ENCODE data around the gene CCDC117. TPM values are rescaled to one million over a fixed set of nuclear protein-coding genes. Genes with fewer than 3 reads are reported as not detected.

Gene CCDC117
- total RNA-seq, 1 donor from 2014 or later, result 16.2 TPM

- Histone ChIP-seq H3K9ac (ENCODE audit: low read depth in 1 of 3, low read length in 3 of 3) (no peak overlapping the region), H3K27me3 (ENCODE audit: control insufficient read depth in 3 of 3, insufficient read depth in 3 of 3, low read length in 3 of 3) (no peaks in the 10 kb centered on the region), H3K4me3 (ENCODE audit: low read length in 3 of 3) (no peak overlapping the region), H3K4me1 (ENCODE audit: control insufficient read depth in 3 of 3, insufficient read depth in 3 of 3, low read length in 3 of 3) (peaks cover 0 to 11% (median 3%) of the 10 kb centered on the region in 3 donors), H3K27ac (ENCODE audit: low read depth, low read length) (no peak overlapping the region), H3K9me3 (ENCODE audit: control insufficient read depth in 3 of 3, low read length in 3 of 3) (no peaks in the 10 kb centered on the region), H3K36me3 (ENCODE audit: control insufficient read depth in 3 of 3, insufficient read depth in 3 of 3, low read length in 3 of 3) (no peaks in the 10 kb centered on the region)
These were observed 54.4 kb downstream of the CCDC117 start for GRCh38 chr22:28826921-28827320.

DNA sequence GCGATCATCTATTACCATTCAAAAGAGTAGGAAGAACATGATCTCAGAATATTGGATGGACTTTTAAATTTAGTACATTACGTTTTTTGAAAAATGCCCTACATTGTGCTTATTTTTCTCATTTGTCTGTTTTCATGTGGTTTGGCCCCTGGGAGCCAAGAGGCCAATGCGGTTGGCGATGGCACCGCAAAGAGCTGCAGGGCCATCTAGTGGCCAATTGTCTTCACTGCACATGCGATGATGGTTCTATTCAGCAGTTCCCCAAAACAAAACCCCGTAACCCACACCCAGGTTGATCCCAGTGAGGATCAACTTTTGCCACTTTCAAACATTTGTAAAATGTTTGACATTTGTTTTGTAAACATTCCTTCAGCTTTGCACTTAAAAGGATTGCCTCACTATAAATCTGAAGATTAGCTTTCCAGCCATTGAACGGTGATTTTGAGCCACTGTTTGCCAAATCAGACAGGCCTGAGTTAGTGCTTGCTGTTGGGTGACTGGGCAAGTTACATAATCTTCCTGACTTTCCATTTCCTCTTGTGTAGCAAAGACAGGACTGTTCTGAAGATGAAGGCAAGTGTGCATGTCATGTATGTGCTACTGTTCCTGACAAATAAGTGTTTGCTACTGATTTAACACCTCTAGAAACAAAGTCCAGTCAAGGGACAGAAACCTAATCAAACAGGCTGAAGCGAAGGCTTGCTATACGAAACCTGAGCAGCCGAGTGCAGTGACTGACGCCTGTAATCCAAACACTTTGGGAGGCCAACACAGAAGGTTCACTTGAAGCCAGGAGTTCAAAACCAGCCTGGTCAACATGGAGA lies 57.1 kb downstream of the CCDC117 start:
- Histone ChIP-seq H3K27ac (ENCODE audit: low read depth, low read length) (no peak overlapping the region), H3K27me3 (ENCODE audit: control insufficient read depth in 3 of 3, insufficient read depth in 3 of 3, low read length in 3 of 3) (no peaks in the 10 kb centered on the region), H3K4me1 (ENCODE audit: control insufficient read depth in 3 of 3, insufficient read depth in 3 of 3, low read length in 3 of 3) (peaks cover 0 to 11% (median 3%) of the 10 kb centered on the region in 3 donors), H3K4me3 (ENCODE audit: low read length in 3 of 3) (no peak overlapping the region), H3K9ac (ENCODE audit: low read depth in 1 of 3, low read length in 3 of 3) (peak overlapping the region in 2 of 3 donors; percentile 58 to 59), H3K36me3 (ENCODE audit: control insufficient read depth in 3 of 3, insufficient read depth in 3 of 3, low read length in 3 of 3) (no peaks in the 10 kb centered on the region), H3K9me3 (ENCODE audit: control insufficient read depth in 3 of 3, low read length in 3 of 3) (no peaks in the 10 kb centered on the region)

DNA sequence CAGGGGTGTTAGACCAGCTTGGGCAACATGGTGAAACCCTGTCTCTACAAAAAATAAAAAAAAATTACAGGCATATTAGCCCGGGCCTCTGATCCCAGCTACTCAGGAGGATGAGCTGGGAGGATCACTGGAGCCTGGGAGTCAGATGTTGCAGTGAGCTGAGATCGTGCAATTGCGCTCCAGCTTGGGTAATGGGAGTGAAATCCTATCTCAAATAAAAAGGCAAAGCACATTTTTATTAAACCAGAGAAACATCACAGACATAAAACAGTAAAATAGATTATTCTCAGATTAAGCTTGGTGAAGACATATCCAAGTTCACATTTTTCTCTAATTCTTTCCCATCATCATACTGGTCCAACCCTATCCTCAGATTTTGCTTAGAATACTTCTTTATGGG lies 57.9 kb downstream of the CCDC117 start:
- no peaks in the 10 kb centered on the region for H3K27me3 ChIP-seq (ENCODE audit: control insufficient read depth in 3 of 3, insufficient read depth in 3 of 3, low read length in 3 of 3)
- H3K4me1 ChIP-seq (ENCODE audit: control insufficient read depth in 3 of 3, insufficient read depth in 3 of 3, low read length in 3 of 3), result peaks cover 0 to 11% (median 3%) of the 10 kb centered on the region in 3 donors
- H3K4me3 ChIP-seq (ENCODE audit: low read length in 3 of 3), result no peak overlapping the region
- H3K9me3 ChIP-seq (ENCODE audit: control insufficient read depth in 3 of 3, low read length in 3 of 3), result no peaks in the 10 kb centered on the region
- no peak overlapping the region for H3K27ac ChIP-seq (ENCODE audit: low read depth, low read length)
- H3K36me3 ChIP-seq (ENCODE audit: control insufficient read depth in 3 of 3, insufficient read depth in 3 of 3, low read length in 3 of 3), result no peaks in the 10 kb centered on the region
- H3K9ac ChIP-seq (ENCODE audit: low read depth in 1 of 3, low read length in 3 of 3), result no peak overlapping the region

- Histone ChIP-seq H3K9ac (ENCODE audit: low read depth in 1 of 3, low read length in 3 of 3) (no peak overlapping the region), H3K9me3 (ENCODE audit: control insufficient read depth in 3 of 3, low read length in 3 of 3) (no peaks in the 10 kb centered on the region), H3K36me3 (ENCODE audit: control insufficient read depth in 3 of 3, insufficient read depth in 3 of 3, low read length in 3 of 3) (no peaks in the 10 kb centered on the region), H3K4me1 (ENCODE audit: control insufficient read depth in 3 of 3, insufficient read depth in 3 of 3, low read length in 3 of 3) (peaks cover 0 to 11% (median 3%) of the 10 kb centered on the region in 3 donors), H3K27ac (ENCODE audit: low read depth, low read length) (no peak overlapping the region), H3K4me3 (ENCODE audit: low read length in 3 of 3) (no peak overlapping the region), H3K27me3 (ENCODE audit: control insufficient read depth in 3 of 3, insufficient read depth in 3 of 3, low read length in 3 of 3) (no peaks in the 10 kb centered on the region)
These were observed 58.9 kb downstream of the CCDC117 start for GRCh38 chr22:28831140-28832072.

- Histone ChIP-seq H3K27me3 (ENCODE audit: control insufficient read depth in 3 of 3, insufficient read depth in 3 of 3, low read length in 3 of 3) (no peaks in the 10 kb centered on the region), H3K4me1 (ENCODE audit: control insufficient read depth in 3 of 3, insufficient read depth in 3 of 3, low read length in 3 of 3) (peaks cover 0 to 11% (median 3%) of the 10 kb centered on the region in 3 donors), H3K9ac (ENCODE audit: low read depth in 1 of 3, low read length in 3 of 3) (no peak overlapping the region), H3K36me3 (ENCODE audit: control insufficient read depth in 3 of 3, insufficient read depth in 3 of 3, low read length in 3 of 3) (no peaks in the 10 kb centered on the region), H3K27ac (ENCODE audit: low read depth, low read length) (no peak overlapping the region), H3K9me3 (ENCODE audit: control insufficient read depth in 3 of 3, low read length in 3 of 3) (no peaks in the 10 kb centered on the region), H3K4me3 (ENCODE audit: low read length in 3 of 3) (no peak overlapping the region)
These were observed 60.2 kb downstream of the CCDC117 start for GRCh38 chr22:28832731-28833130.

- no peaks in the 10 kb centered on the region for H3K36me3 ChIP-seq (ENCODE audit: control insufficient read depth in 3 of 3, insufficient read depth in 3 of 3, low read length in 3 of 3)
These were observed 60.9 kb downstream of the CCDC117 start for GRCh38 chr22:28833276-28833923.

DNA sequence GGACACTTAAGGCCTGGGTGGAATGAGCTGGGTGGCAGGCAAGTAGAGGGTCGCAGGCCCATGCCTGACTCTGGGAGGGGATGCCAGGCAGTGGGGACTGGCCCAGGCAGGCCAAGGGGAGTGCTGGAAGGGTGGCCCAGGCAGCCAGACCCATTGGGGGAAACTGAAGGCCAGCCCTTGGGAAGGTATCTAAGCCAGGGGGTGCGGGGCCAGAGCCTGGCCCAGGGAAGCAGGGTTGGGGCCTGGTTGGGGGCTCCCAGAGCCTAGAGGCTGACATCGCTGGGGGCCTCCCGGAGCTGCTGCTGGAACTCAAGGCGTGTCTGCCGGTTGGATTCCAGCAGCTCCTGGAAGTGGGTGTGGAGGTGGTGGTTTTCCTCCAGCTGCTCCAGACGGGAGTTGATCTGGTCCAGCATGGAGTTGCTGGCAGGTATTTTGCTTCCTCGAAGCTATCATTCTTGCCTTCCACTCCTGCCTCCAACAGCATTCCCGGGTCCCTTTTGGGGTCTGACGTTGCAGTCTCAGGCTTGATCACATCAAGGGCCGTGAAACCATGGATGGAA lies 63.2 kb downstream of the CCDC117 start:
- no peak overlapping the region for H3K4me3 ChIP-seq (ENCODE audit: low read length in 3 of 3)
- no peaks in the 10 kb centered on the region for H3K9me3 ChIP-seq (ENCODE audit: control insufficient read depth in 3 of 3, low read length in 3 of 3)
- H3K36me3 ChIP-seq (ENCODE audit: control insufficient read depth in 3 of 3, insufficient read depth in 3 of 3, low read length in 3 of 3), result no peaks in the 10 kb centered on the region
- H3K27me3 ChIP-seq (ENCODE audit: control insufficient read depth in 3 of 3, insufficient read depth in 3 of 3, low read length in 3 of 3), result no peaks in the 10 kb centered on the region
- H3K9ac ChIP-seq (ENCODE audit: low read depth in 1 of 3, low read length in 3 of 3), result no peak overlapping the region
- H3K27ac ChIP-seq (ENCODE audit: low read depth, low read length), result no peak overlapping the region
- H3K4me1 ChIP-seq (ENCODE audit: control insufficient read depth in 3 of 3, insufficient read depth in 3 of 3, low read length in 3 of 3), result no peaks in the 10 kb centered on the region

More at GRCh38 chr22:28833276-28833923, 60.9 kb downstream of the CCDC117 start:
- Histone ChIP-seq H3K27ac (ENCODE audit: low read depth, low read length) (no peak overlapping the region), H3K9me3 (ENCODE audit: control insufficient read depth in 3 of 3, low read length in 3 of 3) (no peaks in the 10 kb centered on the region), H3K4me3 (ENCODE audit: low read length in 3 of 3) (no peak overlapping the region), H3K4me1 (ENCODE audit: control insufficient read depth in 3 of 3, insufficient read depth in 3 of 3, low read length in 3 of 3) (peaks cover 0 to 11% (median 3%) of the 10 kb centered on the region in 3 donors), H3K27me3 (ENCODE audit: control insufficient read depth in 3 of 3, insufficient read depth in 3 of 3, low read length in 3 of 3) (no peaks in the 10 kb centered on the region), H3K9ac (ENCODE audit: low read depth in 1 of 3, low read length in 3 of 3) (no peak overlapping the region)

DNA sequence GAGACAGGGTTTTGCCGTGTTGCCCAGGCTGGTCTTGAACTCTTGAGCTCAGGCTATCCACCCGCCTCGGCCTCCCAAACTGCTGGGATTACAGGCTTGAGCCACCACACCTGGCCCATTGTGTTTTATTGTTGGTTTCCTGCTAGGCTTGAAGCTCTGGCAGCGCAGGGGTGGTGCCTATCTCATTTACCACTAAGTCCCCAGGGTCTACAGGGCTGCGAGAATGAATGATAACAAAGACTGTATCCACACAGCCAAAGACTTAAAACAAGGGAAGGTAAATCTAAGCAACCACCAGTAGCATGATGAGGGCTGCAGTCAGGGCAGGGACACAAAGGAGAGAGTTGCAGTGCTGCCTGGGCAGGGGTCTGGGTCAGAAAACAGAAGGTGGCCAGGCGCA lies 65.1 kb downstream of the CCDC117 start:
- H3K4me3 ChIP-seq (ENCODE audit: low read length in 3 of 3), result no peak overlapping the region
- no peak overlapping the region for H3K9ac ChIP-seq (ENCODE audit: low read depth in 1 of 3, low read length in 3 of 3)
- H3K36me3 ChIP-seq (ENCODE audit: control insufficient read depth in 3 of 3, insufficient read depth in 3 of 3, low read length in 3 of 3), result no peaks in the 10 kb centered on the region
- no peaks in the 10 kb centered on the region for H3K9me3 ChIP-seq (ENCODE audit: control insufficient read depth in 3 of 3, low read length in 3 of 3)
- no peak overlapping the region for H3K27ac ChIP-seq (ENCODE audit: low read depth, low read length)
- no peaks in the 10 kb centered on the region for H3K27me3 ChIP-seq (ENCODE audit: control insufficient read depth in 3 of 3, insufficient read depth in 3 of 3, low read length in 3 of 3)
- H3K4me1 ChIP-seq (ENCODE audit: control insufficient read depth in 3 of 3, insufficient read depth in 3 of 3, low read length in 3 of 3), result no peaks in the 10 kb centered on the region

Data from skeletal muscle tissue (tissue), 4 donors.